Measurements from ENCODE around the gene FOXP2.
"Not testable (repeated sequence)": the region's sequence is repeated elsewhere in the genome, so short reads cannot be mapped to it uniquely, and the experiment has no call there.

The FOXP2 gene

GRCh38 chr7:114414156-114415063, at the start of gene FOXP2:
TSS of gene FOXP2 (plus strand) at chr7:114414815. CDS start at chr7:114426512, 11,697 bp downstream.
- H3K27ac ChIP-seq: no peak within 1 kb of the TSS
- no peak for TF ChIP-seq CTCF (conservative IDR thresholded peaks at IDR 0.05)
- no peak for TF ChIP-seq ZFX (IDR thresholded peaks at IDR 0.05)

- TF ChIP-seq CTCF (conservative IDR thresholded peaks at IDR 0.05) (no peak), ZFX (IDR thresholded peaks at IDR 0.05) (no peak)
- no peak overlapping the region for H3K27ac ChIP-seq
Measured at GRCh38 chr7:114365791-114366190, 48.8 kb upstream of the FOXP2 start.

- no peak for TF ChIP-seq ZFX (IDR thresholded peaks at IDR 0.05)
- TF ChIP-seq CTCF (conservative IDR thresholded peaks at IDR 0.05): no peak
- no peak overlapping the region for H3K27ac ChIP-seq
Measured at GRCh38 chr7:114368492-114368891, 46.1 kb upstream of the FOXP2 start.

GRCh38 chr7:114369294-114369693, 45.3 kb upstream of the FOXP2 start:
- no peak for TF ChIP-seq CTCF (conservative IDR thresholded peaks at IDR 0.05)
- TF ChIP-seq ZFX (IDR thresholded peaks at IDR 0.05): no peak
- H3K27ac ChIP-seq: no peak overlapping the region

GRCh38 chr7:114372619-114373018, 42.0 kb upstream of the FOXP2 start:
- no peak overlapping the region; the same call in 1 of the 2 replicates for H3K27ac ChIP-seq
- TF ChIP-seq ZFX (IDR thresholded peaks at IDR 0.05) (no peak), CTCF (conservative IDR thresholded peaks at IDR 0.05) (no peak)

- H3K27ac ChIP-seq: no peak overlapping the region
- TF ChIP-seq ZFX (IDR thresholded peaks at IDR 0.05) (no peak), CTCF (conservative IDR thresholded peaks at IDR 0.05) (no peak)
Measured at GRCh38 chr7:114375907-114376306, 38.7 kb upstream of the FOXP2 start.

- H3K27ac ChIP-seq: not testable (repeated sequence)
Measured at GRCh38 chr7:114383946-114384345, 30.7 kb upstream of the FOXP2 start.

- not testable (repeated sequence) for H3K27ac ChIP-seq
Measured at GRCh38 chr7:114384346-114384745, 30.3 kb upstream of the FOXP2 start.
